ENCODE results near the gene GSAP.

The GSAP gene

GRCh38 chr7:77407906-77408305 is 8.2 kb downstream of the GSAP start:
- no peak for DNase-seq (ENCODE audit: low spot score)

GRCh38 chr7:77406421-77406820 is 9.7 kb downstream of the GSAP start:
- DNase-seq (ENCODE audit: low spot score): no peak

- DNase-seq (ENCODE audit: low spot score): no peak
Measured at GRCh38 chr7:77404641-77405040, 11.5 kb downstream of the GSAP start.

GRCh38 chr7:77403957-77404356 is 12.2 kb downstream of the GSAP start:
- no peak for DNase-seq (ENCODE audit: low spot score)

- no peak for DNase-seq (ENCODE audit: low spot score)
Measured at GRCh38 chr7:77402818-77403217, 13.3 kb downstream of the GSAP start.

GRCh38 chr7:77401002-77401401 is 15.1 kb downstream of the GSAP start:
- DNase-seq (ENCODE audit: low spot score): no peak

GRCh38 chr7:77399816-77400215 is 16.3 kb downstream of the GSAP start:
- DNase-seq (ENCODE audit: low spot score): no peak

GRCh38 chr7:77396894-77397547 is 19.1 kb downstream of the GSAP start:
- no peak for DNase-seq (ENCODE audit: low spot score)

GRCh38 chr7:77395626-77396025 is 20.5 kb downstream of the GSAP start:
- no peak for DNase-seq (ENCODE audit: low spot score)

- no peak for DNase-seq (ENCODE audit: low spot score)
Measured at GRCh38 chr7:77393954-77394353, 22.2 kb downstream of the GSAP start.

GRCh38 chr7:77393261-77393660 is 22.9 kb downstream of the GSAP start:
- DNase-seq (ENCODE audit: low spot score): no peak

GRCh38 chr7:77391230-77391629 is 24.9 kb downstream of the GSAP start:
- DNase-seq (ENCODE audit: low spot score): no peak

GRCh38 chr7:77388055-77388641 is 28.0 kb downstream of the GSAP start:
- DNase-seq (ENCODE audit: low spot score): no peak

GRCh38 chr7:77386165-77386822 is 29.9 kb downstream of the GSAP start:
- no peak for DNase-seq (ENCODE audit: low spot score)

GRCh38 chr7:77383333-77383740 is 32.8 kb downstream of the GSAP start:
- no peak for DNase-seq (ENCODE audit: low spot score)

GRCh38 chr7:77382532-77382931 is 33.6 kb downstream of the GSAP start:
- no peak for DNase-seq (ENCODE audit: low spot score)

GRCh38 chr7:77378584-77378983 is 37.6 kb downstream of the GSAP start:
- DNase-seq (ENCODE audit: low spot score): no peak

GRCh38 chr7:77370606-77371005 is 45.5 kb downstream of the GSAP start:
- DNase-seq (ENCODE audit: low spot score): no peak

GRCh38 chr7:77368974-77369373 is 47.2 kb downstream of the GSAP start:
- DNase-seq (ENCODE audit: low spot score): no peak

GRCh38 chr7:77367976-77368375 is 48.2 kb downstream of the GSAP start:
- DNase-seq (ENCODE audit: low spot score): no peak

- no peak for DNase-seq (ENCODE audit: low spot score)
Measured at GRCh38 chr7:77362905-77363304, 53.2 kb downstream of the GSAP start.

- DNase-seq (ENCODE audit: low spot score): no peak
Measured at GRCh38 chr7:77360969-77361368, 55.2 kb downstream of the GSAP start.

GRCh38 chr7:77360104-77360503 is 56.0 kb downstream of the GSAP start:
- DNase-seq (ENCODE audit: low spot score): no peak

GRCh38 chr7:77359599-77359998 is 56.5 kb downstream of the GSAP start:
- no peak for DNase-seq (ENCODE audit: low spot score)

Measured in ecto neural progenitor cell (in vitro differentiated cells).